Measurements from ENCODE around the gene AGMAT. TPM values are rescaled to one million over a fixed set of nuclear protein-coding genes. Genes with fewer than 3 reads are reported as not detected.

AGMAT gene
- total and polyA plus RNA-seq, 9 of the 15 experiments (the other 6 are each of a cell fraction or from before 2014, with no cell fraction given): not detected

- no peak for TF ChIP-seq CLOCK (CRISPR knock-in tag; IDR thresholded peaks at IDR 0.05; ENCODE audit: borderline replicate concordance)
- TF ChIP-seq NCOA6 (IDR thresholded peaks at IDR 0.05): no peak
- TF ChIP-seq ZKSCAN3 (CRISPR knock-in tag; IDR thresholded peaks at IDR 0.05): no peak
- no peak for TF ChIP-seq NR3C1 (CRISPR knock-in tag; IDR thresholded peaks at IDR 0.05)
- TF ChIP-seq ARNT (IDR thresholded peaks at IDR 0.05): no peak
- TF ChIP-seq JUNB (CRISPR knock-in tag; conservative IDR thresholded peaks at IDR 0.05): no peak
- TF ChIP-seq RBM22 (IDR thresholded peaks at IDR 0.05; ENCODE audit: low read depth, low read length, poor library complexity, severe bottlenecking): no peak
- TF ChIP-seq RBM14 (IDR thresholded peaks at IDR 0.05; ENCODE audit: borderline replicate concordance, insufficient read depth, low read depth, low read length): no peak
- TF ChIP-seq ZNF740 (CRISPR knock-in tag; IDR thresholded peaks at IDR 0.05): no peak
- no peak for TF ChIP-seq ZNF740 (tag; IDR thresholded peaks at IDR 0.05)
- TF ChIP-seq CBX8 (IDR thresholded peaks at IDR 0.05; ENCODE audit: borderline replicate concordance, extremely low read depth, low read depth, low read length, poor library complexity, severe bottlenecking): no peak
- no peak for TF ChIP-seq NUFIP1 (IDR thresholded peaks at IDR 0.05; ENCODE audit: partially characterized antibody)
- no peak; the same call in 1 of the 2 replicates for TF ChIP-seq ZNF175 (CRISPR knock-in tag; IDR thresholded peaks at IDR 0.05; ENCODE audit: low read depth)
- no peak for TF ChIP-seq MCM7 (IDR thresholded peaks at IDR 0.05)
- TF ChIP-seq ZNF384 (IDR thresholded peaks at IDR 0.05; ENCODE audit: low read depth, low read length): no peak
- no peak for TF ChIP-seq ZFP36 (IDR thresholded peaks at IDR 0.05; ENCODE audit: low read depth, low read length, partially characterized antibody)
- TF ChIP-seq ELF4 (CRISPR knock-in tag; IDR thresholded peaks at IDR 0.05): no peak
- TF ChIP-seq MAZ (CRISPR knock-in tag; conservative IDR thresholded peaks at IDR 0.05 in 1 of 2, IDR thresholded peaks at IDR 0.05 in 1 of 2): peak in 1 of 2 experiments; percentile 73; a peak in 2 of 4 replicates
- no peak for TF ChIP-seq HMGXB4 (CRISPR knock-in tag; IDR thresholded peaks at IDR 0.05)
- TF ChIP-seq U2AF1 (optimal IDR thresholded peaks at IDR 0.05; ENCODE audit: low read depth, low read length): no peak
- TF ChIP-seq CBFB (CRISPR knock-in tag; IDR thresholded peaks at IDR 0.05): no peak
These were observed 60.9 kb downstream of the AGMAT start, which contains the start of gene CASP9 (continued) for GRCh38 chr1:15524021-15524282.

Data from K562 (cell line).